Measurements from ENCODE around the gene ARHGEF6. TPM values are rescaled to one million over a fixed set of nuclear protein-coding genes. Genes with fewer than 3 reads are reported as not detected.

Gene ARHGEF6
- total RNA-seq, 2 experiments from 2014 or later = 56.1 to 58.5 TPM

GRCh38 chrX:136667446-136668168, 113.1 kb downstream of the ARHGEF6 start:
- peaks cover 73% of the 10 kb centered on the region for H3K36me3 Mint-ChIP-seq (ENCODE audit: low read depth)
- H3K9me3 Mint-ChIP-seq = peaks cover 13% of the 10 kb centered on the region
- peak overlapping the region; percentile 67 for H3K27ac Mint-ChIP-seq
- H3K4me1 Mint-ChIP-seq (ENCODE audit: low read depth) = peaks cover 85% of the 10 kb centered on the region
- CTCF ChIA-PET = no interaction called here
- no peak overlapping the region for H3K4me3 Mint-ChIP-seq
- intact Hi-C loops (cut with micrococcal nuclease) = no loop called here
- no peaks in the 10 kb centered on the region for H3K27me3 Mint-ChIP-seq (ENCODE audit: low read depth)
- no peak for DNase-seq

GRCh38 chrX:136666088-136666487, 114.6 kb downstream of the ARHGEF6 start:
- intact Hi-C loops (cut with micrococcal nuclease) = no loop called here
- Mint-ChIP-seq H3K27me3 (ENCODE audit: low read depth) (no peaks in the 10 kb centered on the region), H3K27ac (no peak overlapping the region), H3K9me3 (peaks cover 13% of the 10 kb centered on the region), H3K36me3 (ENCODE audit: low read depth) (peaks cover 67% of the 10 kb centered on the region), H3K4me1 (ENCODE audit: low read depth) (peaks cover 82% of the 10 kb centered on the region), H3K4me3 (no peak overlapping the region)
- DNase-seq = no peak
- CTCF ChIA-PET = interaction anchor here (0.6 to 1.5 kb wide), 3 partner anchors 29 to 57 kb away, joined by 3 to 6 read pairs (median 3); no protein-coding TSS in a partner anchor

- intact Hi-C loops (cut with micrococcal nuclease) = no loop called here
- no peak overlapping the region for H3K4me3 Mint-ChIP-seq
- H3K4me1 Mint-ChIP-seq (ENCODE audit: low read depth) = peaks cover 79% of the 10 kb centered on the region
- CTCF ChIA-PET = interaction anchor here (1.5 kb wide), 2 partner anchors 29 to 57 kb away, joined by 3 to 6 read pairs; no protein-coding TSS in a partner anchor
- peaks cover 66% of the 10 kb centered on the region for H3K36me3 Mint-ChIP-seq (ENCODE audit: low read depth)
- peak overlapping the region; percentile 75 for H3K27ac Mint-ChIP-seq
- H3K9me3 Mint-ChIP-seq = peaks cover 13% of the 10 kb centered on the region
- H3K27me3 Mint-ChIP-seq (ENCODE audit: low read depth) = no peaks in the 10 kb centered on the region
- DNase-seq = no peak
Measured at GRCh38 chrX:136665258-136665900, 115.4 kb downstream of the ARHGEF6 start.

- peaks cover 83% of the 10 kb centered on the region for H3K4me1 Mint-ChIP-seq (ENCODE audit: low read depth)
- peaks cover 13% of the 10 kb centered on the region for H3K9me3 Mint-ChIP-seq
- H3K27ac Mint-ChIP-seq = peak overlapping the region; percentile 85
- DNase-seq = no peak
- CTCF ChIA-PET = no interaction called here
- H3K27me3 Mint-ChIP-seq (ENCODE audit: low read depth) = no peaks in the 10 kb centered on the region
- intact Hi-C loops (cut with micrococcal nuclease) = no loop called here
- no peak overlapping the region for H3K4me3 Mint-ChIP-seq
- peaks cover 71% of the 10 kb centered on the region for H3K36me3 Mint-ChIP-seq (ENCODE audit: low read depth)
Measured at GRCh38 chrX:136662976-136663375, 117.8 kb downstream of the ARHGEF6 start.

- peaks cover 82% of the 10 kb centered on the region for H3K4me1 Mint-ChIP-seq (ENCODE audit: low read depth)
- H3K9me3 Mint-ChIP-seq = peaks cover 13% of the 10 kb centered on the region
- peak; percentile 38 for DNase-seq
- H3K27ac Mint-ChIP-seq = peak overlapping the region; percentile 85
- H3K36me3 Mint-ChIP-seq (ENCODE audit: low read depth) = peaks cover 71% of the 10 kb centered on the region
- H3K27me3 Mint-ChIP-seq (ENCODE audit: low read depth) = no peaks in the 10 kb centered on the region
- intact Hi-C loops (cut with micrococcal nuclease) = no loop called here
- CTCF ChIA-PET = no interaction called here
- no peak overlapping the region for H3K4me3 Mint-ChIP-seq
Measured at GRCh38 chrX:136662104-136662503, 118.6 kb downstream of the ARHGEF6 start.

GRCh38 chrX:136660896-136661295, 119.8 kb downstream of the ARHGEF6 start:
- peak overlapping the region; percentile 49 for H3K4me3 Mint-ChIP-seq

GRCh38 chrX:136659174-136659573, 121.6 kb downstream of the ARHGEF6 start:
- H3K27me3 Mint-ChIP-seq (ENCODE audit: low read depth) = no peaks in the 10 kb centered on the region
- DNase-seq = peak; percentile 67
- H3K36me3 Mint-ChIP-seq (ENCODE audit: low read depth) = peaks cover 80% of the 10 kb centered on the region
- H3K4me3 Mint-ChIP-seq = peak overlapping the region; percentile 96
- intact Hi-C loops (cut with micrococcal nuclease) = loop anchor here (1.0 to 5.0 kb wide), 5 partner anchors 11 to 268 kb away; partner anchors contain the start of genes CD40LG and HTATSF1
- H3K4me1 Mint-ChIP-seq (ENCODE audit: low read depth) = peaks cover 81% of the 10 kb centered on the region
- H3K27ac Mint-ChIP-seq = peak overlapping the region; percentile 100
- H3K9me3 Mint-ChIP-seq = peaks cover 6% of the 10 kb centered on the region
- CTCF ChIA-PET = interaction anchor here (0.6 to 2.5 kb wide), 8 partner anchors 9 to 82 kb away, joined by 3 to 11 read pairs (median 4); no protein-coding TSS in a partner anchor

More at GRCh38 chrX:136660896-136661295, 119.8 kb downstream of the ARHGEF6 start:
- peaks cover 81% of the 10 kb centered on the region for H3K4me1 Mint-ChIP-seq (ENCODE audit: low read depth)
- peaks cover 76% of the 10 kb centered on the region for H3K36me3 Mint-ChIP-seq (ENCODE audit: low read depth)
- H3K27me3 Mint-ChIP-seq (ENCODE audit: low read depth) = no peaks in the 10 kb centered on the region
- no peak for DNase-seq
- intact Hi-C loops (cut with micrococcal nuclease) = no loop called here
- CTCF ChIA-PET = interaction anchor here (0.8 to 0.9 kb wide), 3 partner anchors 13 to 34 kb away, joined by 3 to 5 read pairs (median 4); no protein-coding TSS in a partner anchor
- H3K9me3 Mint-ChIP-seq = peaks cover 13% of the 10 kb centered on the region
- peak overlapping the region; percentile 100 for H3K27ac Mint-ChIP-seq

- CTCF ChIA-PET = interaction anchor here (0.6 to 2.5 kb wide), 8 partner anchors 8 to 88 kb away, joined by 3 to 11 read pairs (median 4); no protein-coding TSS in a partner anchor
- Mint-ChIP-seq H3K27ac (peak overlapping the region; percentile 100), H3K36me3 (ENCODE audit: low read depth) (peaks cover 82% of the 10 kb centered on the region), H3K4me1 (ENCODE audit: low read depth) (peaks cover 74% of the 10 kb centered on the region), H3K4me3 (peak overlapping the region; percentile 96), H3K9me3 (no peaks in the 10 kb centered on the region), H3K27me3 (ENCODE audit: low read depth) (no peaks in the 10 kb centered on the region)
- peak; percentile 34 for DNase-seq
- intact Hi-C loops (cut with micrococcal nuclease) = loop anchor here (5.0 kb wide), 3 partner anchors 109 to 269 kb away; partner anchors contain the start of gene HTATSF1
Measured at GRCh38 chrX:136658151-136658550, 122.6 kb downstream of the ARHGEF6 start.

GRCh38 chrX:136656361-136656964, 124.3 kb downstream of the ARHGEF6 start:
- Mint-ChIP-seq H3K36me3 (ENCODE audit: low read depth) (peaks cover 94% of the 10 kb centered on the region), H3K4me3 (peak overlapping the region; percentile 96), H3K27me3 (ENCODE audit: low read depth) (no peaks in the 10 kb centered on the region), H3K9me3 (no peaks in the 10 kb centered on the region), H3K4me1 (ENCODE audit: low read depth) (peaks cover 61% of the 10 kb centered on the region), H3K27ac (peak overlapping the region; percentile 100)
- intact Hi-C loops (cut with micrococcal nuclease) = loop anchor here (5.0 kb wide), 3 partner anchors 111 to 271 kb away; partner anchors contain the start of gene HTATSF1
- CTCF ChIA-PET = interaction anchor here (0.6 to 1.5 kb wide), 2 partner anchors 39 to 79 kb away, joined by 3 to 5 read pairs; no protein-coding TSS in a partner anchor
- peak; percentile 43 for DNase-seq

- Mint-ChIP-seq H3K4me1 (ENCODE audit: low read depth) (peaks cover 34% of the 10 kb centered on the region), H3K27ac (peak overlapping the region; percentile 100), H3K4me3 (peak overlapping the region; percentile 96), H3K9me3 (no peaks in the 10 kb centered on the region), H3K36me3 (ENCODE audit: low read depth) (peaks cover 94% of the 10 kb centered on the region), H3K27me3 (ENCODE audit: low read depth) (no peaks in the 10 kb centered on the region)
- intact Hi-C loops (cut with micrococcal nuclease) = loop anchor here (1.0 kb wide), 1 partner anchor 41 kb away; no protein-coding TSS in a partner anchor
- CTCF ChIA-PET = interaction anchor here (0.8 kb wide), 1 partner anchor 42 kb away, joined by 3 read pairs; no protein-coding TSS in a partner anchor
- peak; percentile 51 for DNase-seq
Measured at GRCh38 chrX:136652822-136653723, 127.7 kb downstream of the ARHGEF6 start.

- Mint-ChIP-seq H3K4me3 (peak overlapping the region; percentile 96), H3K27me3 (ENCODE audit: low read depth) (no peaks in the 10 kb centered on the region), H3K4me1 (ENCODE audit: low read depth) (peaks cover 33% of the 10 kb centered on the region), H3K36me3 (ENCODE audit: low read depth) (peaks cover 72% of the 10 kb centered on the region), H3K9me3 (no peaks in the 10 kb centered on the region), H3K27ac (peak overlapping the region; percentile 100)
- DNase-seq = no peak
- CTCF ChIA-PET = interaction anchor here (1.2 to 1.9 kb wide), 2 partner anchors 8 to 43 kb away, joined by 3 to 11 read pairs; no protein-coding TSS in a partner anchor
- intact Hi-C loops (cut with micrococcal nuclease) = no loop called here
Measured at GRCh38 chrX:136650811-136651210, 129.9 kb downstream of the ARHGEF6 start.

All from activated naive CD4-positive, alpha-beta T cell treated with anti-CD3 and anti-CD28 coated beads for 36 hours (primary cell).